H1 (cell line): Measurements from ENCODE around the gene MRPL40. TPM values are rescaled to one million over a fixed set of nuclear protein-coding genes. Genes with fewer than 3 reads are reported as not detected.

Source experiments
- CHD1 ChIP-seq: IDR thresholded peaks from 2 replicates; pipeline ENCODE4 v1.6.1; 2012; ENCODE audit warnings: low read depth, low read length, improper control_type of control experiment
- CTBP2 ChIP-seq: IDR thresholded peaks from 2 replicates; pipeline ENCODE4 v1.7.0; 2011; ENCODE audit warnings: borderline replicate concordance, mild to moderate bottlenecking, moderate library complexity, mixed read lengths, low read length; ENCODE audit not compliant: insufficient read depth, insufficient read length
- FOSL1 ChIP-seq: IDR thresholded peaks from 2 replicates; pipeline ENCODE4 v1.6.1; 2011; ENCODE audit warnings: mild to moderate bottlenecking, low read depth, low read length, moderate library complexity; ENCODE audit not compliant: insufficient read depth
- NANOG ChIP-seq: IDR thresholded peaks from 2 replicates; pipeline ENCODE4 v1.6.1; 2011; ENCODE audit warnings: low read length, low read depth, mild to moderate bottlenecking, inconsistent platforms; ENCODE audit not compliant: insufficient read depth, poor library complexity, severe bottlenecking
- RXRA ChIP-seq: IDR thresholded peaks from 2 replicates; pipeline ENCODE4 v1.6.1; 2011; ENCODE audit warnings: low read depth, mild to moderate bottlenecking, low read length, moderate library complexity; ENCODE audit not compliant: insufficient read depth
- SIX5 ChIP-seq: IDR thresholded peaks from 2 replicates; pipeline ENCODE4 v1.6.1; 2011; ENCODE audit warnings: mild to moderate bottlenecking, low read depth, low read length
- SUZ12 ChIP-seq: fragments of 200-600 bp; sonication (generic); IDR thresholded peaks from 2 replicates; pipeline ENCODE4 v1.6.1; 2012; ENCODE audit warnings: mild to moderate bottlenecking, inconsistent platforms, low read length, moderate library complexity, mixed read lengths
- TAF1 ChIP-seq: IDR thresholded peaks from 2 replicates; pipeline ENCODE4 v1.6.1; 2011; ENCODE audit warnings: mild to moderate bottlenecking, low read depth, low read length
- ZNF274 ChIP-seq: IDR thresholded peaks from 2 replicates; pipeline ENCODE4 v1.7.0; 2012; ENCODE audit warnings: low read length, borderline replicate concordance; ENCODE audit errors: extremely low read depth
- polyA plus RNA-seq, 7 experiments: library from polyadenylated mRNA; depleted of rRNA in 3 of 7; stranded (reverse) in 5 of 7; unstranded in 2 of 7; fragments of >200 nt in 5 of 7; fragments of 200-250 nt in 2 of 7; gene quantifications; 1 replicate in 5 of 7; 2 replicates in 1 of 7; 4 replicates in 1 of 7; pipeline versions ENCODE4 v1.2.1 to v1.2.3, GENCODE V29; 2011 to 2013; ENCODE audit warnings: missing spikeins in 2 of 7, mixed read lengths in 2 of 7
- total RNA-seq: library from RNA; stranded (reverse); fragmentation: NEBNext Ultra II Directional; extraction: Animal tissue kit (Norgen Biotek cat#: 25700); gene quantifications from 2 replicates; pipeline ENCODE4 v1.2.1, GENCODE V29; 2021
- TF ChIP-seq, protein P1 (sequence below): fragments of 300-600 bp; sonication (generic); IDR thresholded peaks from 2 replicates; pipeline ENCODE4 v1.7.1; 2012; ENCODE audit warnings: low read length, moderate library complexity, mild to moderate bottlenecking, inconsistent platforms; ENCODE audit not compliant: insufficient replicate concordance

Gene MRPL40
- total and polyA plus RNA-seq, 2 of the 8 experiments (the other 6 are each of a cell fraction or from before 2014, with no cell fraction given) = 12.4 to 14.5 TPM

DNA sequence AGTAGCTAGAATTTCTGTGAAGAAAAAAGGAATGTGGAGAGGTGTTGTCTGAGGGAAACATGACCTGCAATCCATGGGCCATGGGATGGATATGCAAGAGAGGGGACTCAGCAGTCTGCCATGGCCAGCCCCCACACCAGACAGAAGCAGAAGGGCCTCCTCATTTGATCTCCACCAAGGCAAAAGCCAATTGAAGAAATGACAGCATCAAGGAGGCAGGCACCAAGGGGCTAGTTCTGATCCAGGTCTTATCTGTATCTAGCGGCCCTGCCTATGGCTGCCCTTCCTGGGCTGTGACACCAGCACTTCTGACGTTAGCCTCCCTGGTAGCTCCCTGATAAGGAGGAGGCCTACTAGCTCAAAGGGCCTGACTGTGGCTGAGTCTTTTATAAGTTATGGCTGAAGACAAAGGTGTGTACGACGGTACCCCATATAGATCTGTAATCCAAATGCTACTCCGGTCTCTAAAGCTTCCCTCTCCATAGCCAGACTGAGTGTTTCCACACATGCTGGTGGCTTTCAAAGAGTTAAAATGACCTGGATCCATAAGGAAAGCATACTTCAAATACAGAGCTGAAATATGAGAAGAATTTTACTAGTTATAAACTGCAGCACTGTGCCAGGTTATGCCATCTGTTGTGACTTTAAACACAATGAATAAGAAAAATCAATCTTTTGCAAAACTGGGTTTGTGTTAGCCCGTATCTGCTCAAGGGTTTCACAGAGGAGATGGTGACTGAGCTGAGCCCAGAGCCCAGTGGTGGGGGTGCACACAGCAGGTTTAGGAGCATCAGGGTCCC is 35.2 kb upstream of the MRPL40 start (continued):
- TF ChIP-seq, protein P1, sequence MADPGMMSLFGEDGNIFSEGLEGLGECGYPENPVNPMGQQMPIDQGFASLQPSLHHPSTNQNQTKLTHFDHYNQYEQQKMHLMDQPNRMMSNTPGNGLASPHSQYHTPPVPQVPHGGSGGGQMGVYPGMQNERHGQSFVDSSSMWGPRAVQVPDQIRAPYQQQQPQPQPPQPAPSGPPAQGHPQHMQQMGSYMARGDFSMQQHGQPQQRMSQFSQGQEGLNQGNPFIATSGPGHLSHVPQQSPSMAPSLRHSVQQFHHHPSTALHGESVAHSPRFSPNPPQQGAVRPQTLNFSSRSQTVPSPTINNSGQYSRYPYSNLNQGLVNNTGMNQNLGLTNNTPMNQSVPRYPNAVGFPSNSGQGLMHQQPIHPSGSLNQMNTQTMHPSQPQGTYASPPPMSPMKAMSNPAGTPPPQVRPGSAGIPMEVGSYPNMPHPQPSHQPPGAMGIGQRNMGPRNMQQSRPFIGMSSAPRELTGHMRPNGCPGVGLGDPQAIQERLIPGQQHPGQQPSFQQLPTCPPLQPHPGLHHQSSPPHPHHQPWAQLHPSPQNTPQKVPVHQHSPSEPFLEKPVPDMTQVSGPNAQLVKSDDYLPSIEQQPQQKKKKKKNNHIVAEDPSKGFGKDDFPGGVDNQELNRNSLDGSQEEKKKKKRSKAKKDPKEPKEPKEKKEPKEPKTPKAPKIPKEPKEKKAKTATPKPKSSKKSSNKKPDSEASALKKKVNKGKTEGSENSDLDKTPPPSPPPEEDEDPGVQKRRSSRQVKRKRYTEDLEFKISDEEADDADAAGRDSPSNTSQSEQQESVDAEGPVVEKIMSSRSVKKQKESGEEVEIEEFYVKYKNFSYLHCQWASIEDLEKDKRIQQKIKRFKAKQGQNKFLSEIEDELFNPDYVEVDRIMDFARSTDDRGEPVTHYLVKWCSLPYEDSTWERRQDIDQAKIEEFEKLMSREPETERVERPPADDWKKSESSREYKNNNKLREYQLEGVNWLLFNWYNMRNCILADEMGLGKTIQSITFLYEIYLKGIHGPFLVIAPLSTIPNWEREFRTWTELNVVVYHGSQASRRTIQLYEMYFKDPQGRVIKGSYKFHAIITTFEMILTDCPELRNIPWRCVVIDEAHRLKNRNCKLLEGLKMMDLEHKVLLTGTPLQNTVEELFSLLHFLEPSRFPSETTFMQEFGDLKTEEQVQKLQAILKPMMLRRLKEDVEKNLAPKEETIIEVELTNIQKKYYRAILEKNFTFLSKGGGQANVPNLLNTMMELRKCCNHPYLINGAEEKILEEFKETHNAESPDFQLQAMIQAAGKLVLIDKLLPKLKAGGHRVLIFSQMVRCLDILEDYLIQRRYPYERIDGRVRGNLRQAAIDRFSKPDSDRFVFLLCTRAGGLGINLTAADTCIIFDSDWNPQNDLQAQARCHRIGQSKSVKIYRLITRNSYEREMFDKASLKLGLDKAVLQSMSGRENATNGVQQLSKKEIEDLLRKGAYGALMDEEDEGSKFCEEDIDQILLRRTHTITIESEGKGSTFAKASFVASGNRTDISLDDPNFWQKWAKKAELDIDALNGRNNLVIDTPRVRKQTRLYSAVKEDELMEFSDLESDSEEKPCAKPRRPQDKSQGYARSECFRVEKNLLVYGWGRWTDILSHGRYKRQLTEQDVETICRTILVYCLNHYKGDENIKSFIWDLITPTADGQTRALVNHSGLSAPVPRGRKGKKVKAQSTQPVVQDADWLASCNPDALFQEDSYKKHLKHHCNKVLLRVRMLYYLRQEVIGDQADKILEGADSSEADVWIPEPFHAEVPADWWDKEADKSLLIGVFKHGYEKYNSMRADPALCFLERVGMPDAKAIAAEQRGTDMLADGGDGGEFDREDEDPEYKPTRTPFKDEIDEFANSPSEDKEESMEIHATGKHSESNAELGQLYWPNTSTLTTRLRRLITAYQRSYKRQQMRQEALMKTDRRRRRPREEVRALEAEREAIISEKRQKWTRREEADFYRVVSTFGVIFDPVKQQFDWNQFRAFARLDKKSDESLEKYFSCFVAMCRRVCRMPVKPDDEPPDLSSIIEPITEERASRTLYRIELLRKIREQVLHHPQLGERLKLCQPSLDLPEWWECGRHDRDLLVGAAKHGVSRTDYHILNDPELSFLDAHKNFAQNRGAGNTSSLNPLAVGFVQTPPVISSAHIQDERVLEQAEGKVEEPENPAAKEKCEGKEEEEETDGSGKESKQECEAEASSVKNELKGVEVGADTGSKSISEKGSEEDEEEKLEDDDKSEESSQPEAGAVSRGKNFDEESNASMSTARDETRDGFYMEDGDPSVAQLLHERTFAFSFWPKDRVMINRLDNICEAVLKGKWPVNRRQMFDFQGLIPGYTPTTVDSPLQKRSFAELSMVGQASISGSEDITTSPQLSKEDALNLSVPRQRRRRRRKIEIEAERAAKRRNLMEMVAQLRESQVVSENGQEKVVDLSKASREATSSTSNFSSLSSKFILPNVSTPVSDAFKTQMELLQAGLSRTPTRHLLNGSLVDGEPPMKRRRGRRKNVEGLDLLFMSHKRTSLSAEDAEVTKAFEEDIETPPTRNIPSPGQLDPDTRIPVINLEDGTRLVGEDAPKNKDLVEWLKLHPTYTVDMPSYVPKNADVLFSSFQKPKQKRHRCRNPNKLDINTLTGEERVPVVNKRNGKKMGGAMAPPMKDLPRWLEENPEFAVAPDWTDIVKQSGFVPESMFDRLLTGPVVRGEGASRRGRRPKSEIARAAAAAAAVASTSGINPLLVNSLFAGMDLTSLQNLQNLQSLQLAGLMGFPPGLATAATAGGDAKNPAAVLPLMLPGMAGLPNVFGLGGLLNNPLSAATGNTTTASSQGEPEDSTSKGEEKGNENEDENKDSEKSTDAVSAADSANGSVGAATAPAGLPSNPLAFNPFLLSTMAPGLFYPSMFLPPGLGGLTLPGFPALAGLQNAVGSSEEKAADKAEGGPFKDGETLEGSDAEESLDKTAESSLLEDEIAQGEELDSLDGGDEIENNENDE = no peak
- no peak for TF ChIP-seq CHD1
- TF ChIP-seq NANOG = no peak
- TF ChIP-seq RXRA = no peak
- TF ChIP-seq CTBP2 = no peak
- no peak for TF ChIP-seq TAF1
- TF ChIP-seq ZNF274 = no peak
- no peak for TF ChIP-seq SUZ12
- TF ChIP-seq SIX5 = no peak
- no peak for TF ChIP-seq FOSL1
